Loucy (cell line): ENCODE measurements around the gene AGPAT1.

Experiments
- H2AFZ ChIP-seq: fragments of 200-600 bp; sonication (generic); 2 replicates; pipeline ENCODE4 v1.6.0; 2016; ENCODE audit warnings: antibody characterized with exemption, mild to moderate bottlenecking, low read length, moderate library complexity
- H3F3A ChIP-seq: fragments of 200-600 bp; 2 replicates; pipeline ENCODE4 v1.6.0; 2016; ENCODE audit warnings: antibody characterized with exemption, low read depth, mild to moderate bottlenecking
- H3K27me3 ChIP-seq: fragments of 200-600 bp; sonication (generic); 2 replicates; pipeline ENCODE4 v1.6.1; 2014; ENCODE audit warnings: low read length, mild to moderate bottlenecking; ENCODE audit not compliant: insufficient read depth, poor library complexity, severe bottlenecking
- H3K36me3 ChIP-seq: fragments of 200-600 bp; sonication (generic); 2 replicates; pipeline ENCODE4 v1.6.1; 2016; ENCODE audit warnings: low read length; ENCODE audit not compliant: insufficient read depth
- H3K4me1 ChIP-seq: fragments of 200-600 bp; sonication (generic); 2 replicates; pipeline ENCODE4 v1.5.1; 2014; ENCODE audit warnings: low read length, mild to moderate bottlenecking; ENCODE audit not compliant: insufficient read depth, poor library complexity, severe bottlenecking
- H3K4me2 ChIP-seq: fragments of 200-600 bp; sonication (generic); 2 replicates; pipeline ENCODE4 v1.6.0; 2014; ENCODE audit warnings: antibody characterized with exemption, low read length, low read depth, mild to moderate bottlenecking; ENCODE audit not compliant: poor library complexity, severe bottlenecking
- H3K4me3 ChIP-seq: fragments of 200-600 bp; sonication (generic); 2 replicates; pipeline ENCODE4 v1.5.1; 2014; ENCODE audit warnings: low read length, mild to moderate bottlenecking, mixed read lengths; ENCODE audit not compliant: poor library complexity, severe bottlenecking
- H3K79me2 ChIP-seq: fragments of 200-600 bp; sonication (generic); 2 replicates; pipeline ENCODE4 v1.6.1; 2014; ENCODE audit warnings: low read length; ENCODE audit not compliant: insufficient read depth
- H3K9ac ChIP-seq: fragments of 200-600 bp; sonication (generic); 2 replicates; pipeline ENCODE4 v1.6.0; 2014; ENCODE audit warnings: mild to moderate bottlenecking, low read depth, low read length, moderate library complexity; ENCODE audit not compliant: poor library complexity, severe bottlenecking
- H3K9me2 ChIP-seq: fragments of 200-600 bp; sonication (generic); replicated peaks from 2 replicates; pipeline ENCODE4 v1.6.1; 2016; ENCODE audit warnings: low read depth, low read length, mixed read lengths
- H3K9me3 ChIP-seq: fragments of 200-600 bp; sonication (generic); 2 replicates; pipeline ENCODE4 v1.6.1; 2014; ENCODE audit warnings: mild to moderate bottlenecking, antibody characterized with exemption, low read length, low read depth; ENCODE audit not compliant: insufficient read depth
- H4K20me1 ChIP-seq: fragments of 200-600 bp; sonication (generic); 2 replicates; pipeline ENCODE4 v1.6.0; 2014; ENCODE audit warnings: antibody characterized with exemption, low read length, mild to moderate bottlenecking; ENCODE audit not compliant: insufficient read depth, poor library complexity, severe bottlenecking
- EZH2phosphoT487 ChIP-seq: fragments of 200-600 bp; IDR thresholded peaks from 2 replicates; pipeline ENCODE4 v1.6.1; 2018; ENCODE audit warnings: antibody characterized with exemption, mild to moderate bottlenecking, moderate library complexity, borderline replicate concordance
- TF ChIP-seq, protein P1 (sequence below): fragments of 200-600 bp; sonication (generic); conservative IDR thresholded peaks from 2 replicates; pipeline ENCODE4 v1.5.1; 2014; ENCODE audit warnings: mild to moderate bottlenecking, antibody characterized with exemption, low read length

Gene AGPAT1

GRCh38 chr6:32222333-32223230, 46.7 kb upstream of the AGPAT1 start:
- H4K20me1 ChIP-seq, result no peaks in the 10 kb centered on the region
- no peaks in the 10 kb centered on the region for H3K9me2 ChIP-seq
- no peaks in the 10 kb centered on the region for H3F3A ChIP-seq
- H2AFZ ChIP-seq, result 0 out of 2 replicates have a peak overlapping the region, but pooled peaks have one; percentile 45
- TF ChIP-seq EZH2phosphoT487, result no peak
- peaks cover 5% of the 10 kb centered on the region for H3K4me1 ChIP-seq
- H3K27me3 ChIP-seq, result no peaks in the 10 kb centered on the region
- no peaks in the 10 kb centered on the region for H3K79me2 ChIP-seq
- no peak overlapping the region for H3K4me3 ChIP-seq
- no peak overlapping the region for H3K4me2 ChIP-seq
- no peaks in the 10 kb centered on the region for H3K36me3 ChIP-seq
- no peaks in the 10 kb centered on the region for H3K9me3 ChIP-seq
- no peak overlapping the region for H3K9ac ChIP-seq

DNA sequence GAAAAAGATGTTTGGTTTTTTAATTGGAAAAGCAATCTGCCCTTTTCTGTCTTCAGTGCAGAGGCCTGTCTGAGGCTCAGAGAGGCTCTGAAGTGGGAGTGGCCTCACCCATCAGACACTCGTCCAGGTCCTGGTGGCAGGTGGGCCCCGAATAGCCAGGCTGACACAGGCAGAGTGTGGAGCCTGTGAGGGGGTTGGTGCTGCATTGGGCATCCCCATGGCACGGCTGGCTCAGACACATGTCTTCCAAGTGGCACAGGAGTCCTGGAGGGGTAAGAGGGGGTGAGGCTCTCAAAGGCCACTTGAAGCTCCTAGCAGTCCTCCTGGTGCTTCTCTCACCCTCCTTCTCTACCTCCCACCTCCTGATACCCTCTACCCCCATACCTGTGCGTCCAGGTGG, 44.1 kb upstream of the AGPAT1 start:
- no peaks in the 10 kb centered on the region for H3K27me3 ChIP-seq

DNA sequence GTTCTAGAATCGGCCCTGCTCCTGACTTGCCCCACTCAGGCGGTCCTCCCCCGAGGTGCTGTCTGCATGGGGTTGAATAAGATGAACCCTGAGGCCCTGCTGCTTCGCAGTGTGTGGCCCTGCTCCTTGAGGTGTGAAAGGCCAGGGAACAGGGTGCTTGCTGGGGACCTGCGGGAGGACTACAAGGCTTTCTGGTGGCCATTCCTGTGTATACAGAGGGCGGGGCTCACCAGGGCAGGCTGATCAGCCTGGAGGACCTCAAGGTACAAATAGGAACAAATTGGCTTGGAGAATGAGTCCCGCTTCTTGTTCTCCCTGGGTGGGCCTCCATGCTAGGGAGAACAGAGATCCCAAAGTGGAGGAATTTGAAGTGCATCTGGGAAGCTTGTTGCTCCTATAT, 42.3 kb upstream of the AGPAT1 start:
- Histone ChIP-seq H3K36me3 (no peaks in the 10 kb centered on the region), H3F3A (no peaks in the 10 kb centered on the region), H3K4me2 (no peak overlapping the region), H4K20me1 (no peaks in the 10 kb centered on the region), H3K9me2 (no peaks in the 10 kb centered on the region), H3K27me3 (no peaks in the 10 kb centered on the region), H3K9me3 (no peaks in the 10 kb centered on the region), H3K9ac (no peak overlapping the region), H3K4me1 (peaks cover 5% of the 10 kb centered on the region), H3K79me2 (no peaks in the 10 kb centered on the region), H2AFZ (no peak overlapping the region), H3K4me3 (no peak overlapping the region)
- no peak for TF ChIP-seq EZH2phosphoT487
- TF ChIP-seq, protein P1, sequence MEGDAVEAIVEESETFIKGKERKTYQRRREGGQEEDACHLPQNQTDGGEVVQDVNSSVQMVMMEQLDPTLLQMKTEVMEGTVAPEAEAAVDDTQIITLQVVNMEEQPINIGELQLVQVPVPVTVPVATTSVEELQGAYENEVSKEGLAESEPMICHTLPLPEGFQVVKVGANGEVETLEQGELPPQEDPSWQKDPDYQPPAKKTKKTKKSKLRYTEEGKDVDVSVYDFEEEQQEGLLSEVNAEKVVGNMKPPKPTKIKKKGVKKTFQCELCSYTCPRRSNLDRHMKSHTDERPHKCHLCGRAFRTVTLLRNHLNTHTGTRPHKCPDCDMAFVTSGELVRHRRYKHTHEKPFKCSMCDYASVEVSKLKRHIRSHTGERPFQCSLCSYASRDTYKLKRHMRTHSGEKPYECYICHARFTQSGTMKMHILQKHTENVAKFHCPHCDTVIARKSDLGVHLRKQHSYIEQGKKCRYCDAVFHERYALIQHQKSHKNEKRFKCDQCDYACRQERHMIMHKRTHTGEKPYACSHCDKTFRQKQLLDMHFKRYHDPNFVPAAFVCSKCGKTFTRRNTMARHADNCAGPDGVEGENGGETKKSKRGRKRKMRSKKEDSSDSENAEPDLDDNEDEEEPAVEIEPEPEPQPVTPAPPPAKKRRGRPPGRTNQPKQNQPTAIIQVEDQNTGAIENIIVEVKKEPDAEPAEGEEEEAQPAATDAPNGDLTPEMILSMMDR, result no peak

More for the DNA sequence above, 44.1 kb upstream of the AGPAT1 start:
- no peaks in the 10 kb centered on the region for H3K9me2 ChIP-seq
- no peak overlapping the region for H3K4me2 ChIP-seq
- H2AFZ ChIP-seq, result no peak overlapping the region
- no peak overlapping the region for H3K9ac ChIP-seq
- no peak overlapping the region for H3K4me3 ChIP-seq
- H3K79me2 ChIP-seq, result no peaks in the 10 kb centered on the region
- peaks cover 5% of the 10 kb centered on the region for H3K4me1 ChIP-seq
- TF ChIP-seq EZH2phosphoT487, result no peak
- TF ChIP-seq, protein P1, result no peak
- no peaks in the 10 kb centered on the region for H3F3A ChIP-seq
- no peaks in the 10 kb centered on the region for H3K9me3 ChIP-seq
- H4K20me1 ChIP-seq, result no peaks in the 10 kb centered on the region
- H3K36me3 ChIP-seq, result no peaks in the 10 kb centered on the region
